GM10266 (cell line): ENCODE data around the gene ITGBL1.

Source experiments
- DNase-seq: peaks from one replicate; pipeline ENCODE4 v3.0.0; 2012; ENCODE audit errors: extremely low spot score
- CTCF ChIP-seq: IDR thresholded peaks from 2 replicates; pipeline ENCODE4 v1.5.1; 2012; ENCODE audit warnings: mild to moderate bottlenecking, low read depth; ENCODE audit not compliant: control insufficient read depth, insufficient read depth; ENCODE audit errors: missing control alignments

ITGBL1 gene

GRCh38 chr13:101565317-101565716 lies 112.8 kb downstream of the ITGBL1 start:
- no peak for TF ChIP-seq CTCF

GRCh38 chr13:101567841-101568240 lies 115.4 kb downstream of the ITGBL1 start:
- no peak for TF ChIP-seq CTCF
- DNase-seq: no peak

More at GRCh38 chr13:101565317-101565716, 112.8 kb downstream of the ITGBL1 start:
- DNase-seq: no peak

GRCh38 chr13:101569807-101570206 lies 117.3 kb downstream of the ITGBL1 start:
- TF ChIP-seq CTCF: no peak
- no peak for DNase-seq

- DNase-seq: no peak
- no peak for TF ChIP-seq CTCF
These were observed 117.9 kb downstream of the ITGBL1 start for GRCh38 chr13:101570410-101570809.

GRCh38 chr13:101572456-101572855 lies 120.0 kb downstream of the ITGBL1 start:
- no peak for TF ChIP-seq CTCF
- DNase-seq: no peak

GRCh38 chr13:101575581-101575980 lies 123.1 kb downstream of the ITGBL1 start:
- TF ChIP-seq CTCF: no peak
- no peak for DNase-seq

GRCh38 chr13:101576455-101576854 lies 124.0 kb downstream of the ITGBL1 start:
- no peak for DNase-seq
- TF ChIP-seq CTCF: no peak
